Thoracic aorta (tissue), 2 donors: ENCODE measurements around the gene PTPRR. TPM values are rescaled to one million over a fixed set of nuclear protein-coding genes. Genes with fewer than 3 reads are reported as not detected.
A peak's percentile ranks its signal among the peaks of the same experiment; 100 is the strongest.
"Not testable (repeated sequence)": the region's sequence is repeated elsewhere in the genome, so short reads cannot be mapped to it uniquely, and the experiment has no call there.

Experiments used
- ATAC-seq: fragments of 150-250 bp; one replicate; pipeline ENCODE4 v1.8.0; 2017; ENCODE audit warnings: low read depth; ENCODE audit not compliant: insufficient number of reproducible peaks, low FRiP score
- DNase-seq: peaks from one replicate; pipeline ENCODE4 v3.0.0-alpha.2; 2020; ENCODE audit warnings: low spot score
- H3K27ac ChIP-seq, 2 donors: fragments of 200-600 bp; sonication (generic); 1 replicate in 1 of 2; 2 replicates in 1 of 2; pipeline ENCODE4 v1.5.1; 2016; ENCODE audit warnings: mild to moderate bottlenecking in 2 of 2, moderate library complexity in 2 of 2
- H3K27me3 ChIP-seq: fragments of 200-600 bp; sonication (generic); replicated peaks from 2 replicates; pipeline ENCODE4 v1.6.0; 2016; ENCODE audit warnings: mild to moderate bottlenecking; ENCODE audit not compliant: insufficient read depth
- H3K36me3 ChIP-seq: fragments of 200-600 bp; sonication (generic); one replicate; pipeline ENCODE4 v1.5.1; 2016
- H3K4me1 ChIP-seq, 2 donors: fragments of 200-600 bp; sonication (generic); 1 replicate in 1 of 2; 2 replicates in 1 of 2; pipeline versions ENCODE4 v1.5.1 to v1.6.0; 2016; ENCODE audit warnings: low read depth in 2 of 2, mild to moderate bottlenecking in 1 of 2; ENCODE audit not compliant: control insufficient read depth in 1 of 2
- H3K4me3 ChIP-seq: fragments of 200-600 bp; sonication (generic); 2 replicates; pipeline ENCODE4 v1.5.1; 2016; ENCODE audit warnings: mild to moderate bottlenecking
- H3K9me3 ChIP-seq: fragments of 200-600 bp; sonication (generic); 2 replicates; pipeline ENCODE4 v1.5.1; 2016
- total RNA-seq, 2 donors: library from RNA; depleted of rRNA; stranded (reverse); fragments of >200 nt; gene quantifications; one replicate each; pipeline versions ENCODE4 v1.1.0 to v1.2.3, GENCODE V29; 2016
- TF ChIP-seq, protein P1 (sequence below): fragments of 200-600 bp; sonication (generic); IDR thresholded peaks from one replicate; pipeline ENCODE4 v1.5.1; 2019; ENCODE audit warnings: antibody characterized with exemption

PTPRR gene
- total RNA-seq, 2 donors from 2014 or later: 0.27 to 0.35 TPM

DNA sequence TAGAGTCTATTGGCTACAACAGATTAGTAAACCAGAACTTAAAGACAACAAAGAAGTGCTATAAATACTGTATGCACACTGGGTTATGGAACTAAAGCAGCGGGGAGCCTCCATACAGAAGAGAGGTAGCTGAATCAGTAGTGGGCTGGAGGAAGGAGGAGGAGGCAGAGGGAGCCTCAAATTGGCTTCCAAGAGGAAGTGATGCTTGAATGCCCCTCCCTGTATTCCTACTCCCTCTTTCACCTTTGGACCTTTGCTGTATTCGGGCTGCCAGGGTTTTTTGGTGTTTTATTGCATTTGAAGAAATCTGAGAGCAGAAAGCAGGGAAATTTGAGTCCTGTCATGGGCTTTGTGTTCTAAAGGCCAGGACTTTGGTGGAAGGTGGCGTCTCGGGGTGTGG, 179.3 kb downstream of the PTPRR start:
- no peaks in the 10 kb centered on the region for H3K9me3 ChIP-seq
- ATAC-seq: no peak
- DNase-seq: no peak
- no peaks in the 10 kb centered on the region for H3K27me3 ChIP-seq
- H3K4me1 ChIP-seq: no peaks in the 10 kb centered on the region
- H3K27ac ChIP-seq: no peak overlapping the region
- no peak overlapping the region for H3K4me3 ChIP-seq
- TF ChIP-seq, protein P1, sequence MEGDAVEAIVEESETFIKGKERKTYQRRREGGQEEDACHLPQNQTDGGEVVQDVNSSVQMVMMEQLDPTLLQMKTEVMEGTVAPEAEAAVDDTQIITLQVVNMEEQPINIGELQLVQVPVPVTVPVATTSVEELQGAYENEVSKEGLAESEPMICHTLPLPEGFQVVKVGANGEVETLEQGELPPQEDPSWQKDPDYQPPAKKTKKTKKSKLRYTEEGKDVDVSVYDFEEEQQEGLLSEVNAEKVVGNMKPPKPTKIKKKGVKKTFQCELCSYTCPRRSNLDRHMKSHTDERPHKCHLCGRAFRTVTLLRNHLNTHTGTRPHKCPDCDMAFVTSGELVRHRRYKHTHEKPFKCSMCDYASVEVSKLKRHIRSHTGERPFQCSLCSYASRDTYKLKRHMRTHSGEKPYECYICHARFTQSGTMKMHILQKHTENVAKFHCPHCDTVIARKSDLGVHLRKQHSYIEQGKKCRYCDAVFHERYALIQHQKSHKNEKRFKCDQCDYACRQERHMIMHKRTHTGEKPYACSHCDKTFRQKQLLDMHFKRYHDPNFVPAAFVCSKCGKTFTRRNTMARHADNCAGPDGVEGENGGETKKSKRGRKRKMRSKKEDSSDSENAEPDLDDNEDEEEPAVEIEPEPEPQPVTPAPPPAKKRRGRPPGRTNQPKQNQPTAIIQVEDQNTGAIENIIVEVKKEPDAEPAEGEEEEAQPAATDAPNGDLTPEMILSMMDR: no peak
- H3K36me3 ChIP-seq: no peaks in the 10 kb centered on the region

DNA sequence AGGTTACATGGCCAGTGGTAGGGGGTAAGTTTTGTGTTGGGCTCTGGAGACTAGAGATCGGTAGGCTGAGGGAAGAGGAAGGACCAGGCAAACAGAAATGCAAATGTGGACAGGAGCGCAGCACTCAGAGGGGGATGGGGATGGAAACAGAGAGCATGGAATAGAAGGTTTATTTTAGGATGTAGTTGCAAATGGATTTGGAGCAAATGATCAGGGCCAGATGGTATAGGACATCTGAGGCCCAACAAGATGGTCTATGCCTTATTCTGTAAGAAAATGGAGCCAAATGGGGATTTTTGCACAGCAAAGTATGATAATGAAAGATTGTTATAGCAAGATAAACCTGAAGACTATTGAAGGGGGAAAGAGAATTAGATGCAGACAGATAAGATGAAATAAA, 180.8 kb downstream of the PTPRR start:
- Histone ChIP-seq H3K27ac (no peak overlapping the region), H3K36me3 (no peaks in the 10 kb centered on the region), H3K4me1 (no peaks in the 10 kb centered on the region), H3K4me3 (no peak overlapping the region), H3K27me3 (no peaks in the 10 kb centered on the region), H3K9me3 (no peaks in the 10 kb centered on the region)
- TF ChIP-seq, protein P1: no peak
- no peak for ATAC-seq
- DNase-seq: no peak

DNA sequence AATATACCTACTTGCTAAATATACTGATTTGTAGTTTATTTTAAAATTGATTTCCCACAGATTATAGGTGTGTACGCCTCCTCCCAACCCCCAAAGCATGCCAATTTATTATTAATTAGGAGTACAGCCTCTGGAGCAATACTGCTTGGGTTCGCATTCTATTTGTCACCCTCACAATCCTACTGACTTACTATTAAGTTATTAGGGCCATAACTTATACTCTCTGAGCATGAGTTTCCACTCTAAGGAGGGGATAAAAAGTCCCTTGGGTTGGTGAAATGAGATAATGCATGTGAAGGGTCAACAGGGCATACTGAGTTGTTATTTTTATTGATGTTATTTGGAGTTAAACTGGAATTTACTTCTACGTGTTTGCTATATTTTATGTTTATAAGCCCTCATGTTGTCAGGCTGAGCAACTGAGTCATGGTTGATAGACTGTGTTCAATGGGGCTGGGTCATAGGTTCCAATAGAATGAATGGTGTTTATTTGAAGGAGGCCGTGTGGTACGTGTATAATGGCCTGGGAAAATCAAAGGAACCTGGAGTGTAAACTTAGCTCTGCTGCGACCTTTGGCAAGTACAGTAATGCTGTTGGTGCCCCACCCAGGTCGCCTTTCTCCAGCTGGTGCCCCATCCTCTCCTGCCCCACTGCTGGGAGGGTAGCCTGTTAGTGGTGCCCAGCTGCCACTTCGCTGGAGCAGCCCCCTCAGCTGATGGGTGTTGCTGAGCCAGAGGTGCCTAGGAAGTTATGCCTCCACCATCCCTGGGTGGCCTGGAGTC, 184.0 kb downstream of the PTPRR start:
- Histone ChIP-seq H3K9me3 (no peaks in the 10 kb centered on the region), H3K36me3 (no peaks in the 10 kb centered on the region), H3K4me1 (no peaks in the 10 kb centered on the region), H3K27me3 (no peaks in the 10 kb centered on the region), H3K27ac (no peak overlapping the region), H3K4me3 (no peak overlapping the region)
- no peak for DNase-seq
- no peak for ATAC-seq
- TF ChIP-seq, protein P1: no peak

DNA sequence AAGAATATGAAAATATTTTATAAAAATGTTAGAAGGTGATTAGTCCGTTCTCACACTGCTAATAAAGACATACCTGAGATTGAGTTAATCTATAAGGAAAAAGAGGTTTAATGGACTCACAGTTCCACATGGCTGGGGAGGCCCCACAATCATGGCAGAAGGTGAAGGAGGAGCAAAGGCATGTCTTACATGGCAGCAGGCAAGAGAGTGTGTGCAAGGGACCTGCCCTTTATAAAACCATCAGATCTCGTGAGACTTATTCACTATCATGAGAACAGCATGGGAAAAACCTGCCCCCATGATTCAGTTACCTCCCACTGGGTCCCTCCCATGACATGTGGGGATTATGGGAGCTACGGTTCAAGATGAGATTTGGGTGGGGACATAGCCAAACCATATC, 185.3 kb downstream of the PTPRR start:
- not testable (repeated sequence) for H3K27ac ChIP-seq, H3K27me3 ChIP-seq, H3K9me3 ChIP-seq, H3K4me3 ChIP-seq, H3K4me1 ChIP-seq, ATAC-seq, DNase-seq, H3K36me3 ChIP-seq

DNA sequence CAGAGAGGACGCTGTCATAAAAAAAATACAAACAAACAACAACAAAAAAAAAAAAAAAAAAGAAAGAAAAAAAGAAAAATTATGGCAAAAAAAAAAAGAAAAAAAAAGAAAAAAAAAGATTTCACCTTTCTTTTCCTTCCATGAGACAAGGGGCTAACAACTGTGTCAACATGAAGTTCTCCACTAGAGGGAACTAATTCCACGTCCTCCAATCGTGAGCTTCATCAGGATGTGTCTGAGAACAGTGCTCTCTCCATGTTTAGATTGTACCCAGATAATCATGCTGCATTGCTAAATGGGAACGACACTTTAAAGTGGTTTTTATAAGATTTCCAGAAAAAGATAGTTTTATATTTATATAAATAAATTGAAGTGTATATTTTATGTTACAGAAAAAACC, 187.2 kb downstream of the PTPRR start:
- Histone ChIP-seq H3K36me3 (no peaks in the 10 kb centered on the region), H3K4me1 (no peaks in the 10 kb centered on the region), H3K27ac (no peak overlapping the region), H3K4me3 (no peak overlapping the region), H3K9me3 (no peaks in the 10 kb centered on the region), H3K27me3 (no peaks in the 10 kb centered on the region)
- no peak for ATAC-seq
- DNase-seq: no peak
- TF ChIP-seq, protein P1: peak; percentile 58

GRCh38 chr12:70732287-70732686, 188.3 kb downstream of the PTPRR start:
- TF ChIP-seq, protein P1: no peak
- Histone ChIP-seq H3K4me1 (no peaks in the 10 kb centered on the region), H3K27me3 (no peaks in the 10 kb centered on the region), H3K36me3 (no peaks in the 10 kb centered on the region), H3K27ac (no peak overlapping the region), H3K4me3 (no peak overlapping the region), H3K9me3 (no peaks in the 10 kb centered on the region)
- ATAC-seq (no peak), DNase-seq (no peak)
